Measurements from ENCODE around the gene FGD3. TPM values are rescaled to one million over a fixed set of nuclear protein-coding genes. Genes with fewer than 3 reads are reported as not detected.

The FGD3 gene
- total RNA-seq, 2 donors from 2014 or later, result 6.2 to 11.0 TPM

DNA sequence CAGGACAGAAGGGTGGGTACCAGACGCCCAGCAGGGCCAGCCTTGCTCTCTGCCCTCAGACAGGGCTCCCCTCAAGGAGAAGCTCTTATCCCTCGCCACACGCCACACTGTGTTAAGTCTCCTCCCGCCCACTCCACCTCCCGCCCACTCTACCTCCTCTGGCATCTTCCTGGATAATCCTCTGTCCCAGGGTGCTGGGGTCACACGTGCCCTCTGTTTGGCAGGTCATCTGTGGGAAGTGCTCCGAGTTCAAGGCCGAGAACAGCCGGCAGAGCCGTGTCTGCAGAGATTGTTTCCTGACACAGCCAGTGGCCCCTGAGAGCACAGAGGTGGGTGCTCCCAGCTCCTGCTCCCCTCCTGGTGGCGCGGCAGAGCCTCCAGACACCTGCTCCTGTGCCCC is 85.2 kb downstream of the FGD3 start:
- intact Hi-C loops (cut with DNase I), result no loop called here
- no peaks in the 10 kb centered on the region for H3K27me3 ChIP-seq (replicated peaks; ENCODE audit: insufficient read depth)
- no peaks in the 10 kb centered on the region for H3K9me3 ChIP-seq
- DNase-seq (ENCODE audit: low spot score), result no peak
- WGBS, result 91% methylated on average over 12 of the region's 12 CpGs
- no peaks in the 10 kb centered on the region for H3K4me1 ChIP-seq (replicated peaks)
- H3K36me3 ChIP-seq, result no peaks in the 10 kb centered on the region
- no peak overlapping the region for H3K4me3 ChIP-seq
- no peak for TF ChIP-seq POLR2AphosphoS5 (IDR thresholded peaks at IDR 0.05)
- no peak overlapping the region for H3K27ac ChIP-seq

DNA sequence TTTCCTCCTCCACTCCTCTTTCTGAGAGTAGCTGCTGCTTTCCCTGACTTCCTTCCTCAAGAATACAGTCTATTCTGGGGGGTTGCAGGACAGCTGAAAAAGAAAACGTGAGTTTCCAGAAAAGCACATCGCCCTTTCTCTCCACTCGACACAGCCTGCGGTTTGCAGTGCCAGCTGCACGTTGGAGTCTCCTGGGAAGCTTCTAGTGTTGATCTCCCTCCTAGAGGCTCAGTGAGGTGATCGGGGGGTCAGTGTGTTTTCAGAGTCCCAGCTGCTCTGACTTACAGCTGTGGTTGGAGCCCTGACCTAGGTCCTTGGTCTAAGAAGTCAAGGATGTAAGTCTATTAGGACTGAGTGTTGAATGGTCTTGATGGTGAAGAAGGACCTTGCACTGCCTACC is 86.2 kb downstream of the FGD3 start:
- DNase-seq (ENCODE audit: low spot score), result no peak
- Histone ChIP-seq H3K9me3 (no peaks in the 10 kb centered on the region), H3K36me3 (no peaks in the 10 kb centered on the region), H3K4me3 (no peak overlapping the region), H3K27ac (no peak overlapping the region), H3K4me1 (replicated peaks) (no peaks in the 10 kb centered on the region), H3K27me3 (replicated peaks; ENCODE audit: insufficient read depth) (no peaks in the 10 kb centered on the region)
- no peak for TF ChIP-seq POLR2A (IDR thresholded peaks at IDR 0.05)
- TF ChIP-seq POLR2AphosphoS5 (IDR thresholded peaks at IDR 0.05), result no peak
- intact Hi-C loops (cut with DNase I), result no loop called here
- 62% methylated on average over 6 of the region's 6 CpGs for WGBS

DNA sequence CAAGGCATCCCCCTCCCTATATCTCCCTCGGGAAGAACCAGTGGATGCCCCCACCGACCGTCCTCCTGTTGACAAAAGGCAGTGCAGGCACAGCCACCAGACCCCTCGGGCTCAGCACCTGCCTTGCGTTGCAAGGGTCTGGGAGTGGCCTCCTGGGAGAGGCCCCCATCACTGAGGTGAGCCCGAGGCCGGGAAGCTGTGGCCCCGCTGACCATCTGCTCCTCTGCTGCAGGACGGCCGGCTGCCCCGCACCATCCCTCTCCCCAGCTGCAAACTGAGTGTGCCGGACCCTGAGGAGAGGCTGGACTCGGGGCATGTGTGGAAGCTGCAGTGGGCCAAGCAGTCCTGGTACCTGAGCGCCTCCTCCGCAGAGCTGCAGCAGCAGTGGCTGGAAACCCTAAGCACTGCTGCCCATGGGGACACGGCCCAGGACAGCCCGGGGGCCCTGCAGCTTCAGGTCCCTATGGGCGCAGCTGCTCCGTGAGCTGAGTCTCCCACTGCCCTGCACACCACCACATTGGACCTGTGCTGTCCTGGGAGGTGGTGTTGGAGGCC is 87.9 kb downstream of the FGD3 start:
- DNase-seq (ENCODE audit: low spot score), result no peak
- Histone ChIP-seq H3K27ac (no peak overlapping the region), H3K9me3 (no peaks in the 10 kb centered on the region), H3K4me1 (replicated peaks) (no peaks in the 10 kb centered on the region), H3K27me3 (replicated peaks; ENCODE audit: insufficient read depth) (no peaks in the 10 kb centered on the region), H3K4me3 (no peak overlapping the region), H3K36me3 (no peaks in the 10 kb centered on the region)
- TF ChIP-seq, protein P1, sequence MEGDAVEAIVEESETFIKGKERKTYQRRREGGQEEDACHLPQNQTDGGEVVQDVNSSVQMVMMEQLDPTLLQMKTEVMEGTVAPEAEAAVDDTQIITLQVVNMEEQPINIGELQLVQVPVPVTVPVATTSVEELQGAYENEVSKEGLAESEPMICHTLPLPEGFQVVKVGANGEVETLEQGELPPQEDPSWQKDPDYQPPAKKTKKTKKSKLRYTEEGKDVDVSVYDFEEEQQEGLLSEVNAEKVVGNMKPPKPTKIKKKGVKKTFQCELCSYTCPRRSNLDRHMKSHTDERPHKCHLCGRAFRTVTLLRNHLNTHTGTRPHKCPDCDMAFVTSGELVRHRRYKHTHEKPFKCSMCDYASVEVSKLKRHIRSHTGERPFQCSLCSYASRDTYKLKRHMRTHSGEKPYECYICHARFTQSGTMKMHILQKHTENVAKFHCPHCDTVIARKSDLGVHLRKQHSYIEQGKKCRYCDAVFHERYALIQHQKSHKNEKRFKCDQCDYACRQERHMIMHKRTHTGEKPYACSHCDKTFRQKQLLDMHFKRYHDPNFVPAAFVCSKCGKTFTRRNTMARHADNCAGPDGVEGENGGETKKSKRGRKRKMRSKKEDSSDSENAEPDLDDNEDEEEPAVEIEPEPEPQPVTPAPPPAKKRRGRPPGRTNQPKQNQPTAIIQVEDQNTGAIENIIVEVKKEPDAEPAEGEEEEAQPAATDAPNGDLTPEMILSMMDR (IDR thresholded peaks at IDR 0.05), result no peak
- TF ChIP-seq POLR2A (IDR thresholded peaks at IDR 0.05) (no peak), POLR2AphosphoS5 (IDR thresholded peaks at IDR 0.05) (no peak)
- 78% methylated on average over 12 of the region's 19 CpGs for WGBS
- intact Hi-C loops (cut with DNase I), result no loop called here

DNA sequence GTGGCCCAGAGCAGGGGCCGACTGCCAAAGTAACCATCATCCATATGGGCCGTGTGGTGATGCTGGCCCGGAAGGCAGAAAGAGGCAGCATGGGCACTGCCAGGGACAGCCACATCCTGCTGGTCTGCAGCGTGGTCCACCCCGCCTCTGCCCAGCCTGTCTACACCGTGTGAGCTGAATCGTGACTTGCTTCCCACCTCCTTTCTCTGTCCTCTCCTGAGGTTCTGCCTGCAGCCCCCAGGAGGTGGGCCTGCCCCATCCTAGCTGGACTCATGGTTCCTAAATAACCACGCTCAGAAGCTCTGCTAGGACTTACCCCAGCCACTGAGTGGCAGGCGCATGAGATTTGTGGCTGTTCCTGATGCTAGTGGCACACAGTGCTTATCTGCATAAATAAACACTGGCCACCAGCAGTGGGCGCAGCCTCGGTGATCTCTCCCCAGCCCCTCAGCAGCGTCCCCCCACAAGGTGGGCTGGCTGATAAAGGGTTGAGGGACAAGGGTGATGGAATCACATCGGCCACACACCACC is 88.6 kb downstream of the FGD3 start:
- no peaks in the 10 kb centered on the region for H3K36me3 ChIP-seq
- intact Hi-C loops (cut with DNase I), result no loop called here
- no peak for DNase-seq (ENCODE audit: low spot score)
- TF ChIP-seq, protein P1 (IDR thresholded peaks at IDR 0.05), result no peak
- TF ChIP-seq POLR2AphosphoS5 (IDR thresholded peaks at IDR 0.05) (no peak), POLR2A (IDR thresholded peaks at IDR 0.05) (no peak)
- H3K4me3 ChIP-seq, result no peak overlapping the region
- no peaks in the 10 kb centered on the region for H3K9me3 ChIP-seq
- H3K27me3 ChIP-seq (replicated peaks; ENCODE audit: insufficient read depth), result no peaks in the 10 kb centered on the region
- H3K27ac ChIP-seq, result no peak overlapping the region
- 84% methylated on average over 13 of the region's 13 CpGs for WGBS
- no peaks in the 10 kb centered on the region for H3K4me1 ChIP-seq (replicated peaks)

DNA sequence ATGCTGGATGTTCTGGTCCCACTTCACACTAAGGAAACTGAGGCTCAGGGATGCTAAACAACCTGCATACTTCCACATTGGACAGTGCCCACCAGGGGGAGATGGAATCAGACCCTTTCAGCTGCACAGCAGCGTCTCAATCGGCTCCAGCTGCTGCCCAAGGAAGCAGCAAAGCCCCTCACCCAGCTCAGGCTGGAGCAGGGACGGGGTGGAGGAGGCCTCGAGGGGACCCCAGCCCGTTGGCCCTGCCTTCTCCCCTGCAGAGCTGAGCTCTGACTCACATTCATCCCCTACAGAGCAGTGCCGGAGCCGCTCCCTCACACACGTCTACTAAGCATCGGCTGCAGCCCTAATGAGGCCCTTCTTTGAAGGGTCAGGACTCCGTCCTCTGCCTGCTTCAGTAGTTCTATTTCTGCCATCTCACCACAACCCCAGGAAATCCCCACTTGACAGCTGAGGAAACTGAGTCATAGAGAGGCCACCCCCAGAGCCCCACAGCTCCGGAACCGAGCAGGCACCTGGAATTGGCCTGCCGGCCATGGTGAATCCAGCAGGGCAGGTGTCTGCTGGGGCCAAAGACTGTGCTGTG is 89.7 kb downstream of the FGD3 start:
- H3K27ac ChIP-seq, result no peak overlapping the region
- WGBS, result 88% methylated on average over 13 of the region's 13 CpGs
- H3K9me3 ChIP-seq, result no peaks in the 10 kb centered on the region
- no peaks in the 10 kb centered on the region for H3K4me1 ChIP-seq (replicated peaks)
- no peaks in the 10 kb centered on the region for H3K36me3 ChIP-seq
- no peak for DNase-seq (ENCODE audit: low spot score)
- intact Hi-C loops (cut with DNase I), result no loop called here
- no peak overlapping the region for H3K4me3 ChIP-seq
- TF ChIP-seq POLR2A (IDR thresholded peaks at IDR 0.05) (no peak), POLR2AphosphoS5 (IDR thresholded peaks at IDR 0.05) (no peak)
- TF ChIP-seq, protein P1 (IDR thresholded peaks at IDR 0.05), result no peak
- H3K27me3 ChIP-seq (replicated peaks; ENCODE audit: insufficient read depth), result no peaks in the 10 kb centered on the region

DNA sequence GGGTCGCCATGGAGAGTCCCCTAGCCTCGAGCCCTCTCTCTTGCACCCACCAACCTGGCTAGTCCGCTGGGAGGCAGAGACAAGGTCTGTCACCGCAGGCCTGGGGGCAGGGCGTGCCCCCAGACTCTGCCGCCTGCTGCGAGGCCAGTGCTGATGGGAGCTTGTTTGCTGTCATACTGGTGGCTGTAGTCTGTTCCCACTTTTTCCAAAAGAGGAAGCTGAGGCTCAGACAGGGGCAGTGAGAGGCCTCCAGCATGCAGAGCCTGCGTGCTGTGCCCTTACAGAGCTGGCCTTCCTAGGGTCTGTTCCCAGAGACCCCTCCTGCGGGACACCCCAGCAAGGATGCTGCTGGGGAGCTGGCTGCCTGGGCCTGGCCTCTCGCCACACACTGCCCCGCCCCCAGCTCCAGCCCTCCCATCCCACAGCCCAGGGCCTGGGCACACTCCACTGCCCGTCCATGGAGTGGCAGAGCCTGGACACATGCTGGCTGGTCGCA is 90.2 kb downstream of the FGD3 start:
- intact Hi-C loops (cut with DNase I), result no loop called here
- WGBS, result 85% methylated on average over 13 of the region's 13 CpGs
- no peak for DNase-seq (ENCODE audit: low spot score)
- Histone ChIP-seq H3K4me1 (replicated peaks) (no peaks in the 10 kb centered on the region), H3K4me3 (no peak overlapping the region), H3K36me3 (no peaks in the 10 kb centered on the region), H3K27me3 (replicated peaks; ENCODE audit: insufficient read depth) (no peaks in the 10 kb centered on the region), H3K27ac (no peak overlapping the region), H3K9me3 (no peaks in the 10 kb centered on the region)
- TF ChIP-seq POLR2A (IDR thresholded peaks at IDR 0.05) (no peak), POLR2AphosphoS5 (IDR thresholded peaks at IDR 0.05) (no peak)
- TF ChIP-seq, protein P1 (IDR thresholded peaks at IDR 0.05), result no peak
